Osteocyte (in vitro differentiated cells): ENCODE measurements around the gene TNIP1. TPM values are rescaled to one million over a fixed set of nuclear protein-coding genes. Genes with fewer than 3 reads are reported as not detected.
A peak's percentile ranks its signal among the peaks of the same experiment; 100 is the strongest.

Experiments used
- DNase-seq: peaks from one replicate; pipeline ENCODE4 v3.0.0; 2021; ENCODE audit warnings: mixed read lengths; ENCODE audit not compliant: unreplicated experiment; ENCODE audit errors: extremely low spot score
- H3K27ac Mint-ChIP-seq: one replicate; pipeline ENCODE4 v1.8.0; 2021; ENCODE audit warnings: mild to moderate bottlenecking, mixed read lengths; ENCODE audit not compliant: unreplicated experiment
- H3K27me3 Mint-ChIP-seq: one replicate; pipeline ENCODE4 v1.8.0; 2021; ENCODE audit warnings: mixed read lengths; ENCODE audit not compliant: unreplicated experiment
- H3K36me3 Mint-ChIP-seq: one replicate; pipeline ENCODE4 v1.8.0; 2021; ENCODE audit warnings: mixed read lengths; ENCODE audit not compliant: unreplicated experiment
- H3K4me1 Mint-ChIP-seq: one replicate; pipeline ENCODE4 v1.8.0; 2021; ENCODE audit warnings: mixed read lengths; ENCODE audit not compliant: unreplicated experiment
- H3K4me3 Mint-ChIP-seq: one replicate; pipeline ENCODE4 v1.8.0; 2021; ENCODE audit warnings: mild to moderate bottlenecking, moderate library complexity, mixed read lengths; ENCODE audit not compliant: unreplicated experiment
- H3K9me3 Mint-ChIP-seq: one replicate; pipeline ENCODE4 v1.8.0; 2021; ENCODE audit warnings: mixed read lengths; ENCODE audit not compliant: unreplicated experiment
- CTCF ChIP-seq: fragments of 200-600 bp; sonication (generic); IDR thresholded peaks from 2 replicates; pipeline ENCODE4 v1.5.0; 2021; ENCODE audit warnings: antibody characterized with exemption, mild to moderate bottlenecking, moderate library complexity
- total RNA-seq: library from RNA; stranded (reverse); gene quantifications from 2 replicates; pipeline ENCODE4 v1.2.1, GENCODE V29; 2021

The TNIP1 gene
- total RNA-seq, 1 donor from 2014 or later, result 85.5 TPM

GRCh38 chr5:151121095-151121494, 40.3 kb upstream of the TNIP1 start:
- TF ChIP-seq CTCF, result no peak
- Mint-ChIP-seq H3K27me3 (no peaks in the 10 kb centered on the region), H3K4me3 (no peak overlapping the region), H3K4me1 (peaks cover under 1% of the 10 kb centered on the region), H3K27ac (no peak overlapping the region), H3K9me3 (no peaks in the 10 kb centered on the region), H3K36me3 (peaks cover 48% of the 10 kb centered on the region)
- DNase-seq, result no peak

- H3K9me3 Mint-ChIP-seq, result no peaks in the 10 kb centered on the region
- no peak overlapping the region for H3K4me3 Mint-ChIP-seq
- no peak for TF ChIP-seq CTCF
- peaks cover 38% of the 10 kb centered on the region for H3K36me3 Mint-ChIP-seq
- H3K27me3 Mint-ChIP-seq, result no peaks in the 10 kb centered on the region
- no peak overlapping the region for H3K27ac Mint-ChIP-seq
- H3K4me1 Mint-ChIP-seq, result no peaks in the 10 kb centered on the region
- DNase-seq, result no peak
These were observed 38.2 kb upstream of the TNIP1 start for GRCh38 chr5:151118913-151119575.

DNA sequence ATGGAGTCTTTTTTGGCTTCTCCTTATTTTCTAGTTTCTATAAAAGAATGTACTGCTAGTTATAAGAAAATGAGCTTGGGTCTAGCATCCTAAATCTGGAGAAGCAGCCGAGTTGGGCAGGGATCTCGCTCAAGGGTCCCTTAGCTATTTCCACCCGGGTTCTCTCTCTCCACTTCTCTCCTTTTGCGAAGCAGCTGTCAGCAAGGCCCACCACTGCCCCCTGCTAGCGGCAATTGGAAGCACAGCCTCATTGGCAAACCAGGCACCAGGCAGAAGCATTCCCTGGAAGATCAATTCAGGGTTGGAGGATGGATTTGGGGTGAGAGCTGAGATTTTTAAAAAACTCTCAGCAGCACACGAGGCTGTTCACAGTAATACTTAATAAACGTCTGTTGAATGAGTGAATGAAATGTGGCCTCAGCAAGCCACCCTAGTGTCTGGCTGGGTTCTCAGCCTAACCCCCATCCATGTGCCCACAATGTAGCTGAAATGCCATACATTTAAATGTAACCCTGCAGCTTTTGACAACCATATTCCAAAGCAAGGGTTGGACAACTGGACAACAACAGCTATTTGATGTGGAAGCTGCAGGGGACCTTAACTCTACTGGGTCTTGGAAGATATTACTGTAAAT, 34.6 kb upstream of the TNIP1 start:
- Mint-ChIP-seq H3K27me3 (no peaks in the 10 kb centered on the region), H3K27ac (no peak overlapping the region), H3K9me3 (no peaks in the 10 kb centered on the region), H3K4me3 (no peak overlapping the region), H3K4me1 (no peaks in the 10 kb centered on the region), H3K36me3 (peaks cover 30% of the 10 kb centered on the region)
- peak; percentile 96 for TF ChIP-seq CTCF
- peak; percentile 91 for DNase-seq

GRCh38 chr5:151113651-151114050, 32.8 kb upstream of the TNIP1 start:
- DNase-seq, result no peak
- Mint-ChIP-seq H3K27ac (no peak overlapping the region), H3K27me3 (no peaks in the 10 kb centered on the region), H3K4me3 (no peak overlapping the region), H3K4me1 (no peaks in the 10 kb centered on the region), H3K36me3 (peaks cover 25% of the 10 kb centered on the region), H3K9me3 (no peaks in the 10 kb centered on the region)
- TF ChIP-seq CTCF, result no peak

- Mint-ChIP-seq H3K9me3 (no peaks in the 10 kb centered on the region), H3K4me1 (peaks cover 5% of the 10 kb centered on the region), H3K27me3 (no peaks in the 10 kb centered on the region), H3K27ac (peak overlapping the region; percentile 54), H3K4me3 (no peak overlapping the region), H3K36me3 (peaks cover 34% of the 10 kb centered on the region)
- no peak for DNase-seq
- no peak for TF ChIP-seq CTCF
These were observed 30.2 kb upstream of the TNIP1 start for GRCh38 chr5:151110992-151111391.
